ENCODE measurements around the gene THUMPD3. TPM values are rescaled to one million over a fixed set of nuclear protein-coding genes. Genes with fewer than 3 reads are reported as not detected.

Gene THUMPD3
- total and polyA plus RNA-seq, 2 of the 13 experiments (the other 11 are each of a cell fraction or from before 2014, with no cell fraction given), result 31.2 to 44.1 TPM

DNA sequence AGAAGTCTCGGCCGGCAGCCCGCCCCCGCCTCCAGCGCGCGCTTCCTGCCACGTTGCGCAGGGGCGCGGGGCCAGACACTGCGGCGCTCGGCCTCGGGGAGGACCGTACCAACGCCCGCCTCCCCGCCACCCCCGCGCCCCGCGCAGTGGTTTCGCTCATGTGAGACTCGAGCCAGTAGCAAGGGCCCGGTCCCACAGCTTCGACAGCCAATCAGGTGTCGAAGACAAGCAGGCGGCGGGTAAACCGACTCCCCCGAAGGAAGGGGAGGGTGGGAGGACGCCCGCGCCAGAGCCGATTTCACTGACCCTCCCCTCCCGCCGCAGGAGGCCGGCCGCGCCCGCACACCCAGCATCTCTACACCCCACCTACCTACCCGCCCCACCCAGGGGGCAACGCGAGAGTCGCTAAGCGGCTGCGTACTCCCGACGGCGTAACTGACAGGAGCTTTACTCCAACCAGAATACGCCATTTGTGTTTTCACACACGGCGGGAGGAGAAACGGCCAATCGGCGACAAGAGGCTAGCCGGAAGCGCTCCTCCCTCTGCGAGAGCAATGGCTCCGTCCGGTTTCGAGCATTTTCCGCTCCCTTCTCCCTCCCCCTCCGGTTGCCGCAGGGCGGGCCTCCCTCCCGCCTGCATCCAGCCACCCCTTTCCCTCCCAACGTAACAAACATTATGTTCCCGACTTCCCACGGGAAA is 33.9 kb downstream of the THUMPD3 start (continued):
- TF ChIP-seq, protein P1, sequence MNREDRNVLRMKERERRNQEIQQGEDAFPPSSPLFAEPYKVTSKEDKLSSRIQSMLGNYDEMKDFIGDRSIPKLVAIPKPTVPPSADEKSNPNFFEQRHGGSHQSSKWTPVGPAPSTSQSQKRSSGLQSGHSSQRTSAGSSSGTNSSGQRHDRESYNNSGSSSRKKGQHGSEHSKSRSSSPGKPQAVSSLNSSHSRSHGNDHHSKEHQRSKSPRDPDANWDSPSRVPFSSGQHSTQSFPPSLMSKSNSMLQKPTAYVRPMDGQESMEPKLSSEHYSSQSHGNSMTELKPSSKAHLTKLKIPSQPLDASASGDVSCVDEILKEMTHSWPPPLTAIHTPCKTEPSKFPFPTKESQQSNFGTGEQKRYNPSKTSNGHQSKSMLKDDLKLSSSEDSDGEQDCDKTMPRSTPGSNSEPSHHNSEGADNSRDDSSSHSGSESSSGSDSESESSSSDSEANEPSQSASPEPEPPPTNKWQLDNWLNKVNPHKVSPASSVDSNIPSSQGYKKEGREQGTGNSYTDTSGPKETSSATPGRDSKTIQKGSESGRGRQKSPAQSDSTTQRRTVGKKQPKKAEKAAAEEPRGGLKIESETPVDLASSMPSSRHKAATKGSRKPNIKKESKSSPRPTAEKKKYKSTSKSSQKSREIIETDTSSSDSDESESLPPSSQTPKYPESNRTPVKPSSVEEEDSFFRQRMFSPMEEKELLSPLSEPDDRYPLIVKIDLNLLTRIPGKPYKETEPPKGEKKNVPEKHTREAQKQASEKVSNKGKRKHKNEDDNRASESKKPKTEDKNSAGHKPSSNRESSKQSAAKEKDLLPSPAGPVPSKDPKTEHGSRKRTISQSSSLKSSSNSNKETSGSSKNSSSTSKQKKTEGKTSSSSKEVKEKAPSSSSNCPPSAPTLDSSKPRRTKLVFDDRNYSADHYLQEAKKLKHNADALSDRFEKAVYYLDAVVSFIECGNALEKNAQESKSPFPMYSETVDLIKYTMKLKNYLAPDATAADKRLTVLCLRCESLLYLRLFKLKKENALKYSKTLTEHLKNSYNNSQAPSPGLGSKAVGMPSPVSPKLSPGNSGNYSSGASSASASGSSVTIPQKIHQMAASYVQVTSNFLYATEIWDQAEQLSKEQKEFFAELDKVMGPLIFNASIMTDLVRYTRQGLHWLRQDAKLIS (CRISPR knock-in tag; IDR thresholded peaks at IDR 0.05), result no peak; the same call in 1 of the 2 replicates
- TF ChIP-seq ASH2L (IDR thresholded peaks at IDR 0.05; ENCODE audit: insufficient read length, low read depth, low read length) (peak; percentile 42), ATAD3A (CRISPR knock-in tag; IDR thresholded peaks at IDR 0.05) (no peak), ZNF280B (CRISPR knock-in tag; IDR thresholded peaks at IDR 0.05; ENCODE audit: borderline replicate concordance) (no peak), ZBTB43 (CRISPR knock-in tag; conservative IDR thresholded peaks at IDR 0.05) (peak; percentile 28; the same call in 1 of the 2 replicates), TERF1 (CRISPR knock-in tag; IDR thresholded peaks at IDR 0.05) (no peak), JDP2 (CRISPR knock-in tag; IDR thresholded peaks at IDR 0.05; ENCODE audit: borderline replicate concordance) (no peak), PHF8 (CRISPR knock-in tag; IDR thresholded peaks at IDR 0.05) (peak; percentile 71)
- TF ChIP-seq, protein P2, sequence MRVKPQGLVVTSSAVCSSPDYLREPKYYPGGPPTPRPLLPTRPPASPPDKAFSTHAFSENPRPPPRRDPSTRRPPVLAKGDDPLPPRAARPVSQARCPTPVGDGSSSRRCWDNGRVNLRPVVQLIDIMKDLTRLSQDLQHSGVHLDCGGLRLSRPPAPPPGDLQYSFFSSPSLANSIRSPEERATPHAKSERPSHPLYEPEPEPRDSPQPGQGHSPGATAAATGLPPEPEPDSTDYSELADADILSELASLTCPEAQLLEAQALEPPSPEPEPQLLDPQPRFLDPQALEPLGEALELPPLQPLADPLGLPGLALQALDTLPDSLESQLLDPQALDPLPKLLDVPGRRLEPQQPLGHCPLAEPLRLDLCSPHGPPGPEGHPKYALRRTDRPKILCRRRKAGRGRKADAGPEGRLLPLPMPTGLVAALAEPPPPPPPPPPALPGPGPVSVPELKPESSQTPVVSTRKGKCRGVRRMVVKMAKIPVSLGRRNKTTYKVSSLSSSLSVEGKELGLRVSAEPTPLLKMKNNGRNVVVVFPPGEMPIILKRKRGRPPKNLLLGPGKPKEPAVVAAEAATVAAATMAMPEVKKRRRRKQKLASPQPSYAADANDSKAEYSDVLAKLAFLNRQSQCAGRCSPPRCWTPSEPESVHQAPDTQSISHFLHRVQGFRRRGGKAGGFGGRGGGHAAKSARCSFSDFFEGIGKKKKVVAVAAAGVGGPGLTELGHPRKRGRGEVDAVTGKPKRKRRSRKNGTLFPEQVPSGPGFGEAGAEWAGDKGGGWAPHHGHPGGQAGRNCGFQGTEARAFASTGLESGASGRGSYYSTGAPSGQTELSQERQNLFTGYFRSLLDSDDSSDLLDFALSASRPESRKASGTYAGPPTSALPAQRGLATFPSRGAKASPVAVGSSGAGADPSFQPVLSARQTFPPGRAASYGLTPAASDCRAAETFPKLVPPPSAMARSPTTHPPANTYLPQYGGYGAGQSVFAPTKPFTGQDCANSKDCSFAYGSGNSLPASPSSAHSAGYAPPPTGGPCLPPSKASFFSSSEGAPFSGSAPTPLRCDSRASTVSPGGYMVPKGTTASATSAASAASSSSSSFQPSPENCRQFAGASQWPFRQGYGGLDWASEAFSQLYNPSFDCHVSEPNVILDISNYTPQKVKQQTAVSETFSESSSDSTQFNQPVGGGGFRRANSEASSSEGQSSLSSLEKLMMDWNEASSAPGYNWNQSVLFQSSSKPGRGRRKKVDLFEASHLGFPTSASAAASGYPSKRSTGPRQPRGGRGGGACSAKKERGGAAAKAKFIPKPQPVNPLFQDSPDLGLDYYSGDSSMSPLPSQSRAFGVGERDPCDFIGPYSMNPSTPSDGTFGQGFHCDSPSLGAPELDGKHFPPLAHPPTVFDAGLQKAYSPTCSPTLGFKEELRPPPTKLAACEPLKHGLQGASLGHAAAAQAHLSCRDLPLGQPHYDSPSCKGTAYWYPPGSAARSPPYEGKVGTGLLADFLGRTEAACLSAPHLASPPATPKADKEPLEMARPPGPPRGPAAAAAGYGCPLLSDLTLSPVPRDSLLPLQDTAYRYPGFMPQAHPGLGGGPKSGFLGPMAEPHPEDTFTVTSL (CRISPR knock-in tag; IDR thresholded peaks at IDR 0.05; ENCODE audit: borderline replicate concordance), result no peak

Data from HepG2 (cell line).